ENCODE results near the gene ENTPD8. TPM values are rescaled to one million over a fixed set of nuclear protein-coding genes. Genes with fewer than 3 reads are reported as not detected.
"Not testable (repeated sequence)": the region's sequence is repeated elsewhere in the genome, so short reads cannot be mapped to it uniquely, and the experiment has no call there.

ENTPD8 gene
- polyA plus RNA-seq, 12 donors: 0.11 to 6.2 (median 0.34) TPM; not detected in 1

DNA sequence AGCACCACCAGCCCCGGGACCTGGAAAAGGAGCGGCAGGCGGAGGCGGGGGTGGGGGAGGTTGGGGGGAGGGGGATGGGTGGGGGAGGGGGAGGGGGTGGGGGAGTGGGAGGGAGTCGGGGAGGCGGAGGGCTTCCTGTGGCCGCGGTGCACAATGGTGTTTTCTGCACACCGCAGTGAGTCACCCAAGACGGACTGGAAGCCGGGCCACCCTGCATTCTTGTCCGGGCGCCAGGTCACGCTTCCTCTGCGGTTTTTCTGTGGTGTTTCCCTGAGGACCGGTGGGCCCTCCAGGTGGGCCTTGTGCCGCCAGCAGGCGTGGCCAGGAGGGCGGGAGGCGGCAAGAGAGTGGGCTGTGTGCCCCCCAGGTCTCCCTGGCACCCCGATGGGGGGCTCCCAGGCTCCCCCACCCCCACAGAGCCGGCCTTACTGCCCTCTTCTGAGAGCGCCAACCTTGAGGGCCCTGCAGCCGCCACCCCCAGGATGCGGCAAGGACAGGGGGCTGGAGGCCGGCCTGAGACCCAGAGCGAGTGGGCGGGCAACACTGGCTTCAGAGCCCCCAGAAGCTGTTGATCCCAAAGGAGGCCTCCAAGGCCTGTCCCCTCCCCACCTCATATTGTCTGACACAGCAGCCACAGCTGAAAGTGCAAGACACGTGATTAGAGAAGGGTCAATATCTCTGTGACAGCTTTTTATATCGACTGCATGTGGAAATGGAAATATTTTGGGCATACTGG lies 29.3 kb downstream of the ENTPD8 start:
- DNase-seq: no peak

GRCh38 chr9:137411260-137411644 lies 29.9 kb downstream of the ENTPD8 start:
- DNase-seq: no peak

- no peak for DNase-seq
Observed at GRCh38 chr9:137410891-137411249, 30.3 kb downstream of the ENTPD8 start.

- DNase-seq: not testable (repeated sequence)
Observed at GRCh38 chr9:137410236-137410890, 30.8 kb downstream of the ENTPD8 start.

DNA sequence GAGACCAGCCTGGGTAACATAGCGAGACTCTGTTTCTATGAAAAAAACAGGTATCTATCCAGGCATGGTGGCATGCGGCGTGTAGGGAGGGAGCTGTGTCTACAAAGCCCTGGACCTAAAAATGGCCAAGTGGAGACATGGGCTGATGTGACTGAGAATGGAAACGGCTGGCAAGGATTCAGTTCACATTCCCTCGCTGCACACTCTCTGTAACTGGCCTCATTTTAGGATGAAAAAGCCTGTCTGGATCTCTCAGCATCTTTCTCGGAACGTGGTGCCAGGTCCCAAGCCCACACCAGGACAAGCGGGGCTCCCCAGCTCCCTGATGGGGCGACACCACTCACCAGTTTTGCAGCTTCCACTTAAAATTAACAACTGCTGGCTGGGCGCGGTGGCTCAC lies 31.6 kb downstream of the ENTPD8 start:
- DNase-seq: no peak

- DNase-seq: no peak
Observed at GRCh38 chr9:137408651-137409405, 32.3 kb downstream of the ENTPD8 start.

DNA sequence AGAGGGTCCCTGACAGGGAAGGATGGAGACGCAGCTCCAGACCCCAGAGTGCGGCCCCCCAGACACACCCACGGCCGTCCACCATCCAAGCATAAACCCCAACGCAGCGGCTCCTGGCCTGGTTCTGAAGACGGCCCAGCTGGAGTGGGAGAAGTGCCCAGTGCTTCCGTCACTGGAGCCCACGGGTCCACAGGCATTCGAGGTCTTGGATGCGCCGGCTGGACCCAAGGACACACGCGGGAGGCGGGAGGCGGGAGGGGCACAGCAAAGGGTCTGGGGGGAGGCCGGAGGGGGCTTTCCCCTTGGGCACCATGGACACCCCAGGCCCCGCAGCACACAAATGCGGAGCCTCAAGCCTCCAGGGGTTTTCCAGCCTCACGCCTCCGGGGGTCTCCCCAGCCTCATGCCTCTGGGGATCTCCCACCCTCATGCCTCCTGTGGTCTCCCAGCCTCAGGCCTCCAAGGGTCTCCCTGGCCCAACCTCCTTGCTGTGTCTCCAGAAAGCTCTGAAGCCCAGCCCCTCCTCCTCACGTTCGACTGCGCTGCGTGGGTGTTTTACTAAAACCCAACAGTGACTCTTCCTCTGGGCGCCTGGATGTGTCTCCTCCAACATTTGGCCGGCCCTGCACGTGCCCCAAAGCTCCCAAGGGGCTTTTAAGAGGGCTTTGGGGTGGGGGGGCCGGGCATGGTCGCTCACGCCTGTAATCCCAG lies 33.4 kb downstream of the ENTPD8 start:
- DNase-seq: peak; percentile 59

DNA sequence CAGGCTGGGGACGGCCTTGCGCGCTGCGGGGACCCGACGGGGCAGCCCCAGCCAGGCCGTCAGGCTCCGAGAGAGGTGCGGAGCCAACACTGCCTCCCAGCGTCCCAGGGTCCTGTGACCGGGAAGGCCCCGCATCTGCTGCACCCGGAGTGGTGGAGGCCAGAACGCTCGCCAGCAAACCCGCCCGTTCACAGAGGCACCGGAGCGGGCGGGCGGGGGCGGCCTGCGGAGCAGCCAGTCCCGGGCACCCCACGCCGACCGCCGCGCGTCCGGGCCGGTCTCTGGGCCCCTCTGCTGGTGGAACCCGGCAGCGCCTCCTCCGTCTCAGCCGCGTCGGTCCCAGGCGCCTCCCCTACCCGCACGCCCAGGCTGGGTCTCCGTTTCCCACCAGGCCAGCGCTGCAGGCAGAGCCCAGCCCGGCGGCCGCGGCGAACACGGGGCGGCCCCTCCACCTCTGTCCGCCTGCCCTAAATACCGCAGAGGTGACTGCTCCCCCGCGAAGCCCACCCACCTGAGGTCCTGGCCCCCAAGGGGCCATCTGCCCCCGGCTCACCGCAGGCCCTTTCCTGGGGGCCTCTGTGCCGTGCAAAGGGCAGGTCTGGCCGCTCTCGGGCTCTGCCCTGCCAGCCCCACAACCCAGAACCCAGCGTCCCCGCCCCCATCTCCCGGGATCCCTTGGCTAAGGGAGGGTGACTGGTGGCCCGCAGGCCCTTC lies 34.1 kb downstream of the ENTPD8 start:
- DNase-seq: peak; percentile 71

GRCh38 chr9:137406085-137406760 lies 34.9 kb downstream of the ENTPD8 start:
- DNase-seq: no peak

- DNase-seq: no peak
Observed at GRCh38 chr9:137405677-137406081, 35.5 kb downstream of the ENTPD8 start.

- DNase-seq: no peak
Observed at GRCh38 chr9:137404961-137405567, 36.1 kb downstream of the ENTPD8 start.

- no peak for DNase-seq
Observed at GRCh38 chr9:137403269-137403668, 37.9 kb downstream of the ENTPD8 start.

DNA sequence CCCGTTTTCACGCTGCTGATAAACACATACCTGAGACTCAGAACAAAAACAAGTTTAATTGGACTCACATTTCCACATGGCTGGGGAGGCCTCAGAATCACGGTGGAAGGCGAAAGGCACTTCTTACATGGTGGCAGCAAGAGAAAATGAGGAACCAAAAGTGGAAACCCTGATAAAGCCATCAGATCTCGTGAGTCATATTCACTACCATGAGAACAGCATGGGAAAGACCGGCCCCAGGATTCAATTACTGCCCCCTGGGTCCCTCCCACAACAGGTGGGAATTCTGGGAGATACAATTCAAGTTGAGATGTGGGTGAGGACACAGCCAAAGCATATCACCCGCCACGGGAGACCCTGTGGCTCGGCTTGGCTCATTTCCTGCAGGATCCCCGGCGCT lies 38.4 kb downstream of the ENTPD8 start:
- DNase-seq: no peak

- DNase-seq: no peak
Observed at GRCh38 chr9:137398561-137399468, 42.3 kb downstream of the ENTPD8 start.

- DNase-seq: no peak
Observed at GRCh38 chr9:137397675-137398423, 43.3 kb downstream of the ENTPD8 start.

GRCh38 chr9:137396634-137397367 lies 44.4 kb downstream of the ENTPD8 start:
- no peak for DNase-seq

GRCh38 chr9:137396227-137396626 lies 44.9 kb downstream of the ENTPD8 start:
- DNase-seq: no peak

DNA sequence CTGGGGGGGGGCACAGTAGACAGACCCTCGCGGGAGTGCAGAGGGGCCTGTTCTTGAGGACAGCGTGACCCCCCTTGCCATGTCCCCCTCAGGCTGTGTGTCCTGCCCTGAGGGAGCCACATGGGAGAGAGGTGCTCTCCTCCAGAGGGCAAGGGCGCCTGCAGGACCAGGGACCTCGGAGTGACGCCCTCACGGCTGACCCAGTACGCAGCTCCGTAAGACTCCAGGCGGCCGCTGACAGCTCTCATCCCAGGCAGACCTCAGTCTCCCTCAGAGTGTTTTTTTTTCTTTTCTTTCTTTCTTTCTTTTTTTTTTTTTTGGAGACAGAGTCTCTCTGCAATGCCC lies 45.5 kb downstream of the ENTPD8 start:
- no peak for DNase-seq

Measured in muscle of arm (tissue), 12 donors.